ENCODE data around the gene AMPD2. TPM values are rescaled to one million over a fixed set of nuclear protein-coding genes. Genes with fewer than 3 reads are reported as not detected.

AMPD2 gene
- total RNA-seq, 3 donors from 2014 or later = 35.6 to 47.4 (median 40.9) TPM

DNA sequence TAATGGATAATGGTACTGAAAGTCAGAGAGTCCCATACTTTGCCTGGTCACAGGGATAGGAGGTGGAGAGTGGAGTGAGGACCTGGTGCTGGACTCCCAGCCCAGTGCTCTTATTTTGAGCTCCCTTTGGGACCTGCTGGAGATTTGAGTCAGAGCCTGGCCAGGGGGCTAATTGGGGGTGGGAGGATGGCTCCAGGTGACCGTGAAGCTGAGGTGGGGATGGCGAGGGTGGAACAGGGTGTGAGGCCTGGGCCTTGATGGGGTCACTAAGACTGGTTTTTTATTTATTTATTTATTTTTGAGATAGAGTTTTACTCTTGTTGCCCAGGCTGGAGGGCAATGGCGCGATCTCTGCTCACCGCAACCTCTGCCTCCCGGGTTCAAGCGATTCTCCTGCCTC lies 17.8 kb downstream of the AMPD2 start:
- no peaks in the 10 kb centered on the region for H3K9me3 ChIP-seq
- no peak overlapping the region for H3K4me3 ChIP-seq
- DNase-seq (peak in 1 of 3 donors; percentile 14), ATAC-seq (no peak)
- H3K4me1 ChIP-seq (ENCODE audit: low read depth) = peaks cover 11% of the 10 kb centered on the region
- TF ChIP-seq, protein P1, sequence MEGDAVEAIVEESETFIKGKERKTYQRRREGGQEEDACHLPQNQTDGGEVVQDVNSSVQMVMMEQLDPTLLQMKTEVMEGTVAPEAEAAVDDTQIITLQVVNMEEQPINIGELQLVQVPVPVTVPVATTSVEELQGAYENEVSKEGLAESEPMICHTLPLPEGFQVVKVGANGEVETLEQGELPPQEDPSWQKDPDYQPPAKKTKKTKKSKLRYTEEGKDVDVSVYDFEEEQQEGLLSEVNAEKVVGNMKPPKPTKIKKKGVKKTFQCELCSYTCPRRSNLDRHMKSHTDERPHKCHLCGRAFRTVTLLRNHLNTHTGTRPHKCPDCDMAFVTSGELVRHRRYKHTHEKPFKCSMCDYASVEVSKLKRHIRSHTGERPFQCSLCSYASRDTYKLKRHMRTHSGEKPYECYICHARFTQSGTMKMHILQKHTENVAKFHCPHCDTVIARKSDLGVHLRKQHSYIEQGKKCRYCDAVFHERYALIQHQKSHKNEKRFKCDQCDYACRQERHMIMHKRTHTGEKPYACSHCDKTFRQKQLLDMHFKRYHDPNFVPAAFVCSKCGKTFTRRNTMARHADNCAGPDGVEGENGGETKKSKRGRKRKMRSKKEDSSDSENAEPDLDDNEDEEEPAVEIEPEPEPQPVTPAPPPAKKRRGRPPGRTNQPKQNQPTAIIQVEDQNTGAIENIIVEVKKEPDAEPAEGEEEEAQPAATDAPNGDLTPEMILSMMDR (IDR thresholded peaks at IDR 0.05) = no peak
- intact Hi-C loops (cut with DNase I, micrococcal nuclease) = loop anchor here in 1 of 2 donors (10.0 kb wide), 1 partner anchor 93 kb away; the partner anchor contains the start of gene GNAI3
- no peaks in the 10 kb centered on the region for H3K36me3 ChIP-seq (ENCODE audit: low read depth)

DNA sequence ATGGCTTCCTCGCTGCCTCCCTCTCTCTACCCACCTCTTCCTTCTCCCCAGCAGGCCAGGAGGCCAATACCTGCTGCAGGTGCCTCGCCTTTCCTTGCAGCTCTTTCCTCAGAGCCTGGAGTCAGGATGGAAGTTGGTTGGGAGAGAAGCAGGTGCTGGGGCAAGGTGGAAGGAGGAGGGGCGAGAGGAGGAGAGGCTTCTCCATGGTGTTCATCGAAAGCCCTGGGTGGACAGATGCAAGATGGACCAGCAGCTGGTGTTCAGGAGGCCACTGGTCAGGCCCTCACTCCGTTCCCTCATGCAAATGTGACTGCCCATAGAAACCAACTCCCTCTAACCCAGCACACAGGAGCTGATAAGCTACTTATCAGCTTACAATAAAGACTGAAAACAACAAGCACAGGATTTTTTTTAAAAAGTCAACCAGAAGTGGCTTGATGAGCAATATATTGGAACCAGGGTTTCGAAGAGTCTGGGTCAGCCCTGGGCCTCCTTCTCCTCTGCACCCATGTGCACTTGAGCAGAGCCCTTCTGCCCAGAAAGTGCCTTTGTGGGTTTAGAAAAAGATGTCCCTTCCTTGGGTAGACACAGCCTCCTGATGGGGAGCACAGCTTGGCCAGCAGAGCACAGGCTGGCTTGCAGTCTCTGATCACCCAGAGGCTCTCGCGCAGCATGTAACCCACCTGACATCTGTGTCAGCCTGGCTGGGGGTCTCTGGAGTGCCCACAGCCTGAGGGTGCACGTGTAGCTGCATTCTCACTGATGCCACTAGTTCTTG lies 19.6 kb downstream of the AMPD2 start:
- intact Hi-C loops (cut with DNase I, micrococcal nuclease) = loop anchor here in 1 of 2 donors (10.0 kb wide), 1 partner anchor 94 kb away; the partner anchor contains the start of gene GNAI3
- Histone ChIP-seq H3K9me3 (no peaks in the 10 kb centered on the region), H3K4me1 (ENCODE audit: low read depth) (peaks cover 13% of the 10 kb centered on the region), H3K4me3 (no peak overlapping the region), H3K36me3 (ENCODE audit: low read depth) (no peaks in the 10 kb centered on the region)
- DNase-seq (peak in 1 of 3 donors; percentile 20), ATAC-seq (no peak)
- TF ChIP-seq, protein P1 (IDR thresholded peaks at IDR 0.05) = no peak

DNA sequence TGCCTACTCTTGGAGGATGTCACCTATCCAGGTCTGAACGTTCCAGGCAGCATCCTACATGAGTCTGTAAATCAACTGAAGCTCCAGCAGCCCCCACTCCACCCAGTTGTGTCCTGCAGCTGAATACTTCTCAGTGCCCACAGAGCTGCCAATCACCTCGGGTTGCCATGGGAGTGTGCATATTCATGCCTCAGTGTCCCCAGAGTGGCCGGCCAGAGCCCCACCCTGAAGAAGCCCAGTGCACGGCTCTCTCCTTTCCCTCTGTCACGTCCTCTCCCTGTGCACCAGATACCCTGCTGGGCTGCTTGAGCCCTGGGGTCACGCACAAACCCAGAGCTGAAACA lies 20.2 kb downstream of the AMPD2 start:
- DNase-seq = peak in 1 of 3 donors; percentile 25
- ATAC-seq = no peak
- no peaks in the 10 kb centered on the region for H3K36me3 ChIP-seq (ENCODE audit: low read depth)
- H3K4me1 ChIP-seq (ENCODE audit: low read depth) = peaks cover 13% of the 10 kb centered on the region
- TF ChIP-seq, protein P1 (IDR thresholded peaks at IDR 0.05) = no peak
- no peak overlapping the region for H3K4me3 ChIP-seq
- H3K9me3 ChIP-seq = no peaks in the 10 kb centered on the region
- intact Hi-C loops (cut with DNase I, micrococcal nuclease) = loop anchor here (5.0 to 10.0 kb wide), 4 partner anchors 93 to 345 kb away; partner anchors contain the start of genes GNAI3 (in 2 of the 2) and AHCYL1 (in 1 of the 2)

DNA sequence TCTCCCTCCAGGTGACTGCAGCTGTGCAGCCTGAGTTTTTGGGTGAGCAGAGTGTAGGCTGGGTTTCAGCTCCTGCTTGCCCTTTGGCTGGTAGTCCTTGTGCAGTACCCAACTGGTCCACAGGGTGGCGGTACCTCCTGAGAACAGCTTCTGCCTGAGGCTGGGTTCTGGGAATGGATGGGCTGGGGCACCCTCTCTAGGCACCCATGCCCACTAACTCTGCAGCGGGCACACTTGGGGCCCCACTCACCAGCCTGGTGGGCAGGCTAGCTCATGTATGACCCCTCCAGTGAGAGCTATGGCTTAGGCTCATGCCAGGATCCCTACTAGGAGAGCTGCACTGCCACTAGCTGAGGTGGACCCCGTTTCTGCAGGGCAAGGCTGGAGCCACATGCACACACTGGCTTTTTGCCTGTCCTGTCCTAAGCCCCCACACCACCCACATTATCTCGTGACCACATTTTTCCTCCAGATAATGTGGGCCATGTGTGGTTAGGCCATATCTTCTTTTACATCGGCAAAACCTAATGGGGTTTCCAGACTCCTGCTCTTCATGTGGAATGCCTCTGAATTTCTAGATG lies 20.7 kb downstream of the AMPD2 start:
- Histone ChIP-seq H3K4me3 (no peak overlapping the region), H3K36me3 (ENCODE audit: low read depth) (no peaks in the 10 kb centered on the region), H3K9me3 (no peaks in the 10 kb centered on the region), H3K4me1 (ENCODE audit: low read depth) (peaks cover 13% of the 10 kb centered on the region)
- DNase-seq (peak; percentile 79 to 98 (median 93)), ATAC-seq (peak; percentile 89)
- TF ChIP-seq, protein P1 (IDR thresholded peaks at IDR 0.05) = peak; percentile 97
- intact Hi-C loops (cut with DNase I, micrococcal nuclease) = loop anchor here (5.0 to 10.0 kb wide), 3 partner anchors 93 to 344 kb away; partner anchors contain the start of genes AHCYL1 (in 1 of the 2) and GNAI3 (in 1 of the 2)

- TF ChIP-seq, protein P1 (IDR thresholded peaks at IDR 0.05) = no peak
- H3K4me1 ChIP-seq (ENCODE audit: low read depth) = peaks cover 7% of the 10 kb centered on the region
- no peaks in the 10 kb centered on the region for H3K9me3 ChIP-seq
- DNase-seq = no peak
- ATAC-seq = no peak
- intact Hi-C loops (cut with DNase I, micrococcal nuclease) = loop anchor here (5.0 to 10.0 kb wide), 3 partner anchors 94 to 344 kb away; partner anchors contain the start of genes AHCYL1 (in 1 of the 2) and GNAI3 (in 1 of the 2)
- no peak overlapping the region for H3K4me3 ChIP-seq
- H3K36me3 ChIP-seq (ENCODE audit: low read depth) = no peaks in the 10 kb centered on the region
Observed at GRCh38 chr1:109641078-109641740, 21.6 kb downstream of the AMPD2 start.

Data from mucosa of descending colon (tissue), 3 donors.